ENCODE results near the gene MVK. TPM values are rescaled to one million over a fixed set of nuclear protein-coding genes. Genes with fewer than 3 reads are reported as not detected.
A peak's percentile ranks its signal among the peaks of the same experiment; 100 is the strongest.

The MVK gene
- total RNA-seq, 2 donors from 2014 or later = 12.8 to 22.6 TPM

DNA sequence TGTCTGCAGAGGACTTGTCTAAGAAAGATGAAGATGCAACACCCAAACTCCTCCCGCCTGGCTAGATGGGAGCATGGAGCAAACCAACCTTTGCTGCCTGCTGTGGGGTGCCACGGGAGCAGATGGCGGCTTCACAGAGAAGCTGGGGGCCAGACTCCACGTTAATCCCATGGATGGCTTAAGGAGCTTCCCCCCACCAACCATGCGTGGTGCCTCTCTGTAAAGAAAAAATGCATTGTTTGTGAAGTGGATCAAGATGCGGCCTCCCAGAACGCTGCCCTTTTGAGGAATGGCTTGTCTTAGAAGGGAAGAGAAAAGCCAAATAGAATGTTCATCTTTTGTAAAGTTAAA is 15.6 kb downstream of the MVK start:
- peaks cover 16% of the 10 kb centered on the region for H3K36me3 ChIP-seq (ENCODE audit: control insufficient read depth, insufficient read depth, low read length)
- H3K4me3 ChIP-seq (ENCODE audit: low read length) = no peak overlapping the region
- Mint-ChIP-seq H3K4me3 (no peak overlapping the region), H3K4me1 (peaks cover 4% of the 10 kb centered on the region), H3K36me3 (ENCODE audit: low read depth) (peaks cover 34% of the 10 kb centered on the region), H3K27me3 (ENCODE audit: insufficient read depth) (no peaks in the 10 kb centered on the region), H3K27ac (peak overlapping the region; percentile 74), H3K9me3 (no peaks in the 10 kb centered on the region)
- no peaks in the 10 kb centered on the region for H3K9me3 ChIP-seq (ENCODE audit: control insufficient read depth, low read length)
- 90 to 94% methylated on average over 5 to 7 of the region's 7 CpGs for WGBS, 2 experiments (ENCODE audit: insufficient coverage in 1 of 2, insufficient read length in 1 of 2)
- no peaks in the 10 kb centered on the region for H3K4me1 ChIP-seq (ENCODE audit: control insufficient read depth, insufficient read depth, low read length)
- no peak overlapping the region for H3K9ac ChIP-seq (ENCODE audit: extremely low read depth, low read length, poor library complexity, severe bottlenecking)
- TF ChIP-seq, protein P1, sequence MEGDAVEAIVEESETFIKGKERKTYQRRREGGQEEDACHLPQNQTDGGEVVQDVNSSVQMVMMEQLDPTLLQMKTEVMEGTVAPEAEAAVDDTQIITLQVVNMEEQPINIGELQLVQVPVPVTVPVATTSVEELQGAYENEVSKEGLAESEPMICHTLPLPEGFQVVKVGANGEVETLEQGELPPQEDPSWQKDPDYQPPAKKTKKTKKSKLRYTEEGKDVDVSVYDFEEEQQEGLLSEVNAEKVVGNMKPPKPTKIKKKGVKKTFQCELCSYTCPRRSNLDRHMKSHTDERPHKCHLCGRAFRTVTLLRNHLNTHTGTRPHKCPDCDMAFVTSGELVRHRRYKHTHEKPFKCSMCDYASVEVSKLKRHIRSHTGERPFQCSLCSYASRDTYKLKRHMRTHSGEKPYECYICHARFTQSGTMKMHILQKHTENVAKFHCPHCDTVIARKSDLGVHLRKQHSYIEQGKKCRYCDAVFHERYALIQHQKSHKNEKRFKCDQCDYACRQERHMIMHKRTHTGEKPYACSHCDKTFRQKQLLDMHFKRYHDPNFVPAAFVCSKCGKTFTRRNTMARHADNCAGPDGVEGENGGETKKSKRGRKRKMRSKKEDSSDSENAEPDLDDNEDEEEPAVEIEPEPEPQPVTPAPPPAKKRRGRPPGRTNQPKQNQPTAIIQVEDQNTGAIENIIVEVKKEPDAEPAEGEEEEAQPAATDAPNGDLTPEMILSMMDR (conservative IDR thresholded peaks at IDR 0.05) = no peak
- H3K27ac ChIP-seq (ENCODE audit: low read depth, low read length) = no peak overlapping the region
- DNase-seq = no peak
- H3K27me3 ChIP-seq (ENCODE audit: control insufficient read depth, insufficient read depth, low read length, poor library complexity, severe bottlenecking) = no peaks in the 10 kb centered on the region

DNA sequence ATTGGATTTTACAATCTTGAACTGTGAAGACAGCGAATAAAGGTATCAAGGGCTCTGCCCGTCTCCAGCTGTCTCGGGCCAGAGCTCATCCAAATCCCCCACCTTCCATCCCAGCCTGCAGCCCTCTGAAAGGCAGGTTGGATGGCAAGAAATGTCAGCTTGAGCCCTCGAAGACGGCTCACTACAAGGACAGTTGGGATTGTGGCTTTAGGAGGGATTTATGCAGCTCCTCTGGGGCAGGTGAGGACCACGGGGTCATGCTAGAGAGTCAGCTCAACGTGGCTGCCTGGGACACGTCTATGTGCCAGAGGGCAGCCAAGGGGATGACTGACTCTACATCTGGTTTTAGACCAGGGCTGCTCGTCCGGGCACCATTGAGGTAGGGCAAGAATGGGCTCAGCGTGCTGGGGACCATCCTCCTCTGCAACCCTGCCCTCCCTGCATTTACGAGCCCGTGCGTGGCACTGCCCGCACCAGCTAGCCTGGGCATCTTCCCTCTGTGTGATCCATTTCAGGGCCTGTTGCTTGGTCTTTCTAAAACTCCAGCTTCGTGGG is 16.2 kb downstream of the MVK start:
- no peak overlapping the region for H3K9ac ChIP-seq (ENCODE audit: extremely low read depth, low read length, poor library complexity, severe bottlenecking)
- peaks cover 20% of the 10 kb centered on the region for H3K36me3 ChIP-seq (ENCODE audit: control insufficient read depth, insufficient read depth, low read length)
- Mint-ChIP-seq H3K4me1 (peaks cover 4% of the 10 kb centered on the region), H3K36me3 (ENCODE audit: low read depth) (peaks cover 34% of the 10 kb centered on the region), H3K27me3 (ENCODE audit: insufficient read depth) (no peaks in the 10 kb centered on the region), H3K4me3 (no peak overlapping the region), H3K9me3 (no peaks in the 10 kb centered on the region), H3K27ac (no peak overlapping the region)
- H3K9me3 ChIP-seq (ENCODE audit: control insufficient read depth, low read length) = no peaks in the 10 kb centered on the region
- H3K4me3 ChIP-seq (ENCODE audit: low read length) = no peak overlapping the region
- no peaks in the 10 kb centered on the region for H3K4me1 ChIP-seq (ENCODE audit: control insufficient read depth, insufficient read depth, low read length)
- 89 to 90% methylated on average over 13 to 16 of the region's 16 CpGs for WGBS, 2 experiments (ENCODE audit: insufficient coverage in 1 of 2, insufficient read length in 1 of 2)
- H3K27me3 ChIP-seq (ENCODE audit: control insufficient read depth, insufficient read depth, low read length, poor library complexity, severe bottlenecking) = no peaks in the 10 kb centered on the region
- TF ChIP-seq, protein P1 (conservative IDR thresholded peaks at IDR 0.05) = no peak
- no peak for DNase-seq
- H3K27ac ChIP-seq (ENCODE audit: low read depth, low read length) = no peak overlapping the region

DNA sequence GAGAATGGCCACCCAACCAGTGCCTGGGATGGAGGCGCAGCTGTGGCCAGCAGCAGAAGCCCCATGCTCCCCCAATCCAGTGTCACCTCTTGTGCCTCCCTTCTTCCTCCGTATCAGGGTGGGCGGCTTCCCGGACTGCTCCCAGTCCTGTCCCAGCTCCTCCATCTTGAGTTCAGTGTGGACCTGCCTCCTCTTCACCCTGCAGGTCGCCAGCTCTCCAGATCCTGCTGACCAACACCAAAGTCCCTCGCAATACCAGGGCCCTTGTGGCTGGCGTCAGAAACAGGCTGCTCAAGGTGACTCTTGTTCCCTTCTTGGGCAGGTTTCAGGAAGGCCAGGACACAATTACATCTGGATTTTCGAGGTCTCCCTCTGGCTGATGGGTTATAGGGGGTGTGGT is 17.0 kb downstream of the MVK start:
- no peaks in the 10 kb centered on the region for H3K27me3 Mint-ChIP-seq (ENCODE audit: insufficient read depth)
- Histone ChIP-seq H3K27ac (ENCODE audit: low read depth, low read length) (no peak overlapping the region), H3K36me3 (ENCODE audit: control insufficient read depth, insufficient read depth, low read length) (peaks cover 20% of the 10 kb centered on the region), H3K4me1 (ENCODE audit: control insufficient read depth, insufficient read depth, low read length) (no peaks in the 10 kb centered on the region), H3K4me3 (ENCODE audit: low read length) (no peak overlapping the region), H3K9me3 (ENCODE audit: control insufficient read depth, low read length) (no peaks in the 10 kb centered on the region), H3K9ac (ENCODE audit: extremely low read depth, low read length, poor library complexity, severe bottlenecking) (no peak overlapping the region), H3K27me3 (ENCODE audit: control insufficient read depth, insufficient read depth, low read length, poor library complexity, severe bottlenecking) (no peaks in the 10 kb centered on the region)
- H3K4me1 Mint-ChIP-seq = peaks cover 4% of the 10 kb centered on the region
- peaks cover 32% of the 10 kb centered on the region for H3K36me3 Mint-ChIP-seq (ENCODE audit: low read depth)
- no peaks in the 10 kb centered on the region for H3K9me3 Mint-ChIP-seq
- TF ChIP-seq, protein P1 (conservative IDR thresholded peaks at IDR 0.05) = no peak
- no peak overlapping the region for H3K27ac Mint-ChIP-seq
- WGBS, 2 experiments (ENCODE audit: insufficient coverage in 1 of 2, insufficient read length in 1 of 2) = 91 to 97% methylated on average over 4 to 8 of the region's 8 CpGs
- no peak overlapping the region for H3K4me3 Mint-ChIP-seq
- DNase-seq = no peak

All from endodermal cell (in vitro differentiated cells).